ENCODE measurements around the gene OPCML. TPM values are rescaled to one million over a fixed set of nuclear protein-coding genes. Genes with fewer than 3 reads are reported as not detected.

The OPCML gene
- total and polyA plus RNA-seq, 7 donors: 0.01 to 0.80 (median 0.07) TPM; not detected in 4

- Histone ChIP-seq H3K4me3 (no peak overlapping the region), H3K4me1 (no peaks in the 10 kb centered on the region), H3K27ac (no peak overlapping the region), H3K9me3 (no peaks in the 10 kb centered on the region), H3K27me3 (ENCODE audit: insufficient read depth in 3 of 3, low read length in 2 of 3) (peaks cover 0 to 3% (median 2%) of the 10 kb centered on the region in 3 donors), H3K36me3 (ENCODE audit: insufficient read depth in 1 of 2, low read depth in 1 of 2) (no peaks in the 10 kb centered on the region)
- intact Hi-C loops (cut with DNase I): loop anchor here in 1 of 2 donors (10.0 kb wide), 1 partner anchor 65 kb away; no protein-coding TSS in a partner anchor
- ATAC-seq (no peak), DNase-seq (no peak)
- TF ChIP-seq CTCF (IDR thresholded peaks at IDR 0.05): no peak
- WGBS, 3 donors: 45 to 54% (median 50%) methylated on average over 3 of the region's 3 CpGs
These were observed 22.2 kb downstream of the OPCML start for GRCh38 chr11:133509924-133510697.

DNA sequence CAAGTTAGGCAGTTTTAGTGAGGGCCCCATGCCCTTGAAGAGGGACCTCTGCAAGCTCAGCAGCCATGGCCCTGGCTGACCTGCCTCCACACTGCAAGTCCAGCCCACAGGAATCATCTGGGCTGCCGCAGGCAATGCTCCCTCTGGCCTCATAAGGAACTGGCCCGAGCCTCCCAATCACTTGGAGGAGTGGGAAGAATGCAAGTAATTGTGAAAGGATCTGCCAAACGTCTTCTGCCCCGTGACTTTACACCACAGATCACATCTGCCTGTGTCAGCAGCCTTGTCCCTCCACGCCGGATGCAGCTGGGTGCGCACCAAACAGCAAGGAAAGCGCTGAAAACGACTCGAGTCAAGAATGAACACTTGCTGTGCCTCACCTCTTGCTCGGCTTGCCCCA, 23.8 kb downstream of the OPCML start:
- intact Hi-C loops (cut with DNase I): loop anchor here in 1 of 2 donors (10.0 kb wide), 1 partner anchor 64 kb away; no protein-coding TSS in a partner anchor
- Histone ChIP-seq H3K27me3 (ENCODE audit: insufficient read depth in 3 of 3, low read length in 2 of 3) (peaks cover 0 to 2% (median 0%) of the 10 kb centered on the region in 3 donors), H3K27ac (no peak overlapping the region), H3K9me3 (no peaks in the 10 kb centered on the region), H3K4me3 (no peak overlapping the region), H3K36me3 (ENCODE audit: insufficient read depth in 1 of 2, low read depth in 1 of 2) (no peaks in the 10 kb centered on the region), H3K4me1 (no peaks in the 10 kb centered on the region)
- DNase-seq (no peak), ATAC-seq (no peak)
- WGBS, 3 donors: 49 to 55% (median 50%) methylated on average over 11 of the region's 11 CpGs
- TF ChIP-seq CTCF (IDR thresholded peaks at IDR 0.05): no peak

- Histone ChIP-seq H3K4me1 (no peaks in the 10 kb centered on the region), H3K27ac (no peak overlapping the region), H3K9me3 (no peaks in the 10 kb centered on the region), H3K27me3 (ENCODE audit: insufficient read depth in 3 of 3, low read length in 2 of 3) (peaks cover 0 to 2% (median 0%) of the 10 kb centered on the region in 3 donors), H3K36me3 (ENCODE audit: insufficient read depth in 1 of 2, low read depth in 1 of 2) (no peaks in the 10 kb centered on the region), H3K4me3 (no peak overlapping the region)
- intact Hi-C loops (cut with DNase I): loop anchor here in 1 of 2 donors (10.0 kb wide), 1 partner anchor 62 kb away; no protein-coding TSS in a partner anchor
- ATAC-seq (no peak), DNase-seq (no peak)
- TF ChIP-seq CTCF (IDR thresholded peaks at IDR 0.05): no peak
- 69 to 84% (median 81%) methylated on average over 4 of the region's 4 CpGs for WGBS, 3 donors
These were observed 25.1 kb downstream of the OPCML start for GRCh38 chr11:133507185-133507584.

DNA sequence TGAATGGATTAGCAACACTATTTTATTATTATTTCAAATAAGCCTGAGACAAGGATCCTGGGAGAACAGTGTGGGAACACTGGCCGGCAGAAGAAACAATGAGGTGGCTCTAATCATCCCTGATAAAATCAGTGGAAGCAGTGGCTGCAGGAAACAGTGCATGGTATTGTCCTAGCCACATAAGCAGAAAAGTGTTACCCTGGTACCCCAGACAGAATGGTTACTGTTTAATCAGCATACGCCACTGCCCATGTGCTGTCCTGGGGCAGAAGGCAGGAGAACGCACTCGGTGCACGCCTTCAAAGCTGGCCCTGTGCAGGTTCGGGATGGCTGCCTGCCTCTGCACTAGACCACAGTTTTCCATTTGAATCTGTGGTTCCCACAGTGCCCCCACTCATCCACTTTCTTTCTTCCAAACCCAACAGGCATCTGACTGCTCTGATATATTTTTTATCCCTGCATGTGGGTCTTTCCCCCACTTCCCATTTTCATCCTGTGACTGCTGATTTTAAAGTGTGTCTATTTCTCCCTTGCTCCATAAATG, 25.7 kb downstream of the OPCML start:
- Histone ChIP-seq H3K36me3 (ENCODE audit: insufficient read depth in 1 of 2, low read depth in 1 of 2) (no peaks in the 10 kb centered on the region), H3K4me1 (no peaks in the 10 kb centered on the region), H3K27ac (no peak overlapping the region), H3K9me3 (no peaks in the 10 kb centered on the region), H3K4me3 (no peak overlapping the region), H3K27me3 (ENCODE audit: insufficient read depth in 3 of 3, low read length in 2 of 3) (peaks cover 0 to 2% (median 0%) of the 10 kb centered on the region in 3 donors)
- TF ChIP-seq CTCF (IDR thresholded peaks at IDR 0.05): no peak
- ATAC-seq (no peak), DNase-seq (no peak)
- intact Hi-C loops (cut with DNase I): loop anchor here in 1 of 2 donors (10.0 kb wide), 1 partner anchor 62 kb away; no protein-coding TSS in a partner anchor
- WGBS, 3 donors: 67 to 84% (median 83%) methylated on average over 6 of the region's 6 CpGs

Measured in psoas muscle (tissue), 8 donors.